HEK293 (cell line): ENCODE measurements around the gene TRAF1.

Source experiments
- CTCF ChIA-PET: fragments of 350-600 bp; formaldehyde crosslinking; extraction: SDS; loops from one replicate; lab custom pipeline; 2021; ENCODE audit warnings: antibody characterized with exemption; lab: Yijun Ruan, JAX
- POLR2A ChIA-PET: fragments of 300-600 bp; formaldehyde crosslinking; extraction: SDS; loops from one replicate; lab custom pipeline; 2020; ENCODE audit warnings: antibody characterized with exemption, inconsistent platforms; lab: Yijun Ruan, JAX
- H3K27ac ChIP-seq: fragments of 200-500 bp; sonication (Bioruptor generic); 2 replicates; pipeline ENCODE4 v1.5.1; 2014; ENCODE audit warnings: low read depth, low read length, control low read depth, inconsistent platforms; ENCODE audit errors: extremely low read depth
- H3K36me3 ChIP-seq, 2 experiments: fragments of 200-500 bp in 1 of 2; sonication (Bioruptor generic) in 1 of 2; 1 replicate in 1 of 2; 2 replicates in 1 of 2; pipeline ENCODE4 v1.5.1; 2014 to 2017; ENCODE audit warnings: inconsistent platforms in 2 of 2, low read length in 2 of 2; ENCODE audit not compliant: control insufficient read depth in 2 of 2, insufficient read depth in 1 of 2
- H3K4me1 ChIP-seq: fragments of 200-500 bp; sonication (Bioruptor generic); 2 replicates; pipeline ENCODE4 v1.5.1; 2014; ENCODE audit warnings: mild to moderate bottlenecking, low read length, inconsistent platforms; ENCODE audit not compliant: control insufficient read depth, insufficient read depth
- H3K4me3 ChIP-seq: 2 replicates; pipeline ENCODE4 v1.5.1; 2011; ENCODE audit warnings: low read depth, mild to moderate bottlenecking, control low read depth, low read length, moderate library complexity
- H3K9me3 ChIP-seq: fragments of 200-500 bp; sonication (Bioruptor generic); 2 replicates; pipeline ENCODE4 v1.5.1; 2014; ENCODE audit warnings: low read depth, low read length, inconsistent platforms; ENCODE audit not compliant: control insufficient read depth, insufficient read depth
- AEBP2 ChIP-seq: fragments of 450-650 bp; formaldehyde crosslinking; IDR thresholded peaks from 2 replicates; pipeline ENCODE4 v1.5.1; 2016; ENCODE audit warnings: missing biosample characterization, missing genetic modification characterization, borderline replicate concordance
- GFI1B ChIP-seq: fragments of 450-650 bp; formaldehyde crosslinking; IDR thresholded peaks from 2 replicates; pipeline ENCODE4 v1.5.1; 2016; ENCODE audit warnings: missing biosample characterization, missing genetic modification characterization
- HIC1 ChIP-seq: fragments of 450-650 bp; formaldehyde crosslinking; IDR thresholded peaks from 2 replicates; pipeline ENCODE4 v1.5.1; 2016; ENCODE audit warnings: missing biosample characterization, missing genetic modification characterization
- OSR2 ChIP-seq: fragments of 450-650 bp; formaldehyde crosslinking; IDR thresholded peaks from 2 replicates; pipeline ENCODE4 v1.5.1; 2016; ENCODE audit warnings: missing biosample characterization, missing genetic modification characterization
- TCF7L2 ChIP-seq: IDR thresholded peaks from 2 replicates; pipeline ENCODE4 v1.6.1; 2011; ENCODE audit warnings: low read depth, mild to moderate bottlenecking, inconsistent platforms, low read length, moderate library complexity, borderline replicate concordance
- ZFP41 ChIP-seq: fragments of 450-650 bp; formaldehyde crosslinking; IDR thresholded peaks from 2 replicates; pipeline ENCODE4 v1.5.1; 2016; ENCODE audit warnings: missing biosample characterization, missing genetic modification characterization, borderline replicate concordance
- ZNF202 ChIP-seq: fragments of 450-650 bp; formaldehyde crosslinking; IDR thresholded peaks from 2 replicates; pipeline ENCODE4 v1.5.1; 2016; ENCODE audit warnings: missing biosample characterization, missing genetic modification characterization, borderline replicate concordance
- ZNF24 ChIP-seq: fragments of 450-650 bp; formaldehyde crosslinking; IDR thresholded peaks from 2 replicates; pipeline ENCODE4 v1.5.1; 2016; ENCODE audit warnings: missing biosample characterization, missing genetic modification characterization
- ZNF266 ChIP-seq: fragments of 450-650 bp; formaldehyde crosslinking; IDR thresholded peaks from 2 replicates; pipeline ENCODE4 v1.5.1; 2016; ENCODE audit warnings: missing biosample characterization, missing genetic modification characterization, low read depth
- ZNF335 ChIP-seq: fragments of 450-650 bp; formaldehyde crosslinking; conservative IDR thresholded peaks from 2 replicates; pipeline ENCODE4 v1.5.1; 2016; ENCODE audit warnings: missing biosample characterization, missing genetic modification characterization
- ZNF350 ChIP-seq: fragments of 450-650 bp; formaldehyde crosslinking; IDR thresholded peaks from 2 replicates; pipeline ENCODE4 v1.5.0; 2017; ENCODE audit warnings: missing biosample characterization, mild to moderate bottlenecking, missing genetic modification characterization
- ZNF354C ChIP-seq: fragments of 450-650 bp; formaldehyde crosslinking; IDR thresholded peaks from 2 replicates; pipeline ENCODE4 v1.5.1; 2016; ENCODE audit warnings: missing biosample characterization, missing genetic modification characterization, low read depth, borderline replicate concordance
- ZNF391 ChIP-seq: fragments of 450-650 bp; formaldehyde crosslinking; IDR thresholded peaks from 2 replicates; pipeline ENCODE4 v1.5.1; 2016; ENCODE audit warnings: low read depth, missing biosample characterization, missing genetic modification characterization, borderline replicate concordance
- ZNF394 ChIP-seq: fragments of 450-650 bp; formaldehyde crosslinking; IDR thresholded peaks from 2 replicates; pipeline ENCODE4 v1.5.1; 2016; ENCODE audit warnings: missing biosample characterization, missing genetic modification characterization, mild to moderate bottlenecking, moderate library complexity, borderline replicate concordance
- ZNF510 ChIP-seq: fragments of 450-650 bp; formaldehyde crosslinking; IDR thresholded peaks from 2 replicates; pipeline ENCODE4 v1.5.1; 2018; ENCODE audit warnings: mild to moderate bottlenecking, missing genetic modification characterization, missing biosample characterization; ENCODE audit not compliant: insufficient replicate concordance
- ZNF513 ChIP-seq: fragments of 450-650 bp; IDR thresholded peaks from 2 replicates; pipeline ENCODE4 v1.5.1; 2018; ENCODE audit warnings: missing biosample characterization, missing genetic modification characterization
- ZNF521 ChIP-seq: fragments of 450-650 bp; formaldehyde crosslinking; IDR thresholded peaks from 2 replicates; pipeline ENCODE4 v1.5.1; 2017; ENCODE audit warnings: missing biosample characterization, mild to moderate bottlenecking, missing genetic modification characterization
- ZNF626 ChIP-seq: fragments of 450-650 bp; sonication (Bioruptor Pico); formaldehyde crosslinking; IDR thresholded peaks from 2 replicates; pipeline ENCODE4 v1.5.1; 2018; ENCODE audit warnings: missing biosample characterization, missing genetic modification characterization, inconsistent platforms
- ZNF670 ChIP-seq: fragments of 450-650 bp; formaldehyde crosslinking; IDR thresholded peaks from 2 replicates; pipeline ENCODE4 v1.5.1; 2016; ENCODE audit warnings: missing biosample characterization, missing genetic modification characterization, low read depth

Gene TRAF1

GRCh38 chr9:120872791-120873502 is 53.6 kb downstream of the TRAF1 start:
- Histone ChIP-seq H3K9me3 (no peaks in the 10 kb centered on the region), H3K36me3 (peaks cover 0 to 36% of the 10 kb centered on the region in 2 experiments; a peak in 2 of 3 replicates), H3K4me3 (no peak overlapping the region), H3K27ac (no peak overlapping the region), H3K4me1 (no peaks in the 10 kb centered on the region)
- CTCF ChIA-PET = interaction anchor here (0.6 to 1.0 kb wide), 3 partner anchors 11 to 113 kb away, joined by 3 to 5 read pairs (median 3); no protein-coding TSS in a partner anchor
- TF ChIP-seq ZNF391 (tag by site-specific recombination) (no peak), OSR2 (no peak), GFI1B (no peak), ZNF354C (tag by site-specific recombination) (no peak), TCF7L2 (no peak), ZNF266 (tag by site-specific recombination) (no peak), ZNF335 (tag by site-specific recombination) (no peak), ZNF513 (tag by site-specific recombination) (no peak)
- POLR2A ChIA-PET = interaction anchor here (1.2 kb wide), 1 partner anchor 63 kb away, joined by 3 read pairs; no protein-coding TSS in a partner anchor

- CTCF ChIA-PET = interaction anchor here (1.3 kb wide), 1 partner anchor 67 kb away, joined by 3 read pairs; no protein-coding TSS in a partner anchor
- H3K4me3 ChIP-seq = no peak overlapping the region
- POLR2A ChIA-PET = interaction anchor here (1.0 kb wide), 1 partner anchor 77 kb away, joined by 3 read pairs; the partner anchor contains the start of gene FBXW2
- no peak for TF ChIP-seq ZNF202
- TF ChIP-seq HIC1 (tag by site-specific recombination) = no peak
- no peak for TF ChIP-seq ZNF266 (tag by site-specific recombination)
- no peak for TF ChIP-seq ZFP41 (tag by site-specific recombination)
- no peak for TF ChIP-seq ZNF350 (tag by site-specific recombination)
- no peak for TF ChIP-seq ZNF670 (tag by site-specific recombination)
- no peak for TF ChIP-seq ZNF626 (tag by site-specific recombination)
- TF ChIP-seq ZNF510 = no peak
- TF ChIP-seq AEBP2 (tag by site-specific recombination) = no peak
- TF ChIP-seq ZNF24 (tag by site-specific recombination) = no peak
- no peak for TF ChIP-seq ZNF394
- TF ChIP-seq ZNF521 (tag by site-specific recombination) = no peak
- H3K9me3 ChIP-seq = no peaks in the 10 kb centered on the region
- H3K27ac ChIP-seq = no peak overlapping the region
- H3K36me3 ChIP-seq = peaks cover 0 to 58% of the 10 kb centered on the region in 2 experiments; a peak in 2 of 3 replicates
- H3K4me1 ChIP-seq = no peaks in the 10 kb centered on the region
These were observed 56.4 kb downstream of the TRAF1 start for GRCh38 chr9:120870206-120870605.
